HG02610 (cell line): Measurements from ENCODE around the gene CSMD2.

Experiments used
- ATAC-seq: cut with Tn5 transposase; IDR thresholded peaks from one replicate; pipeline ENCODE4 v1.9.1; 2021; ENCODE audit warnings: mild to moderate bottlenecking, moderate library complexity; ENCODE audit not compliant: unreplicated experiment

CSMD2 gene

DNA sequence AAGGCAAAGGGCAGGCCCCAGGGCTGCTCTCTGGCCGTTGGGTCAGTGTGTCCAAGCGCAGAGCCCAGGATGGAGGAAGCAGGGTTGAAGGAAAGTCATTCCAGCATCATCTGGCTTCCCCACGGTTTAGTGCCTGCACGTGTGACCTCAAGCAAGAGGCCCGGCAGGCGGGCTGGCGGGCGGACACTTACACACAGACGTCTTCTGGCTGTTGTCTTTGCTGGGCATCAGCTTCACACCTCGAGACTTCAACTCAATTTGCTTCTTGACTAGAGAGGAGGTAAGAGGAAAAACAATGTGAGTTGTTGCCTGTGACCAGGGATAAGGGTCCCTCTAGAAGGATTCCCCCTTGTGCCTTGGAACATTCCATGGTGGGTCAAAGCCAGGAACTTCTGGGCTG is 339.5 kb downstream of the CSMD2 start:
- no peak for ATAC-seq

DNA sequence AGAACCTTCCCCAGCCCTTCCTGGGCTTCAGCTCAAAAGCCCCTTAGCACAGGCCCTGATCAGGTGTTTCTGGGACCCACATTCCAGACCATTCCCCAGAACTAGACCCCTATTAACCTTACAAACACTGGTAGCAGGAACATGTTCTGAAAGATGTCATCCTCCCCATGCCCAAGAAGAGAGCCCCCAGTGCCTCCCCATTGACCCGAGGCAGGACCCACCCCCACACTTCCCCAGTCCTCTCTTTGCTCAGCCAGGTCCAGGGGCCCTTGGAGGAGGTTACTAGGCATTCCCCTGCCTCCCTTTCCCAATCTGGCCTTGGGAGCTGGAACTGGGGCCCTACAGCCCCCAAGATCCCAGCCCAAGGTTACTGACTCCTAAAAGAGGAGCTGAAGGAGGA is 340.1 kb downstream of the CSMD2 start:
- ATAC-seq: no peak

DNA sequence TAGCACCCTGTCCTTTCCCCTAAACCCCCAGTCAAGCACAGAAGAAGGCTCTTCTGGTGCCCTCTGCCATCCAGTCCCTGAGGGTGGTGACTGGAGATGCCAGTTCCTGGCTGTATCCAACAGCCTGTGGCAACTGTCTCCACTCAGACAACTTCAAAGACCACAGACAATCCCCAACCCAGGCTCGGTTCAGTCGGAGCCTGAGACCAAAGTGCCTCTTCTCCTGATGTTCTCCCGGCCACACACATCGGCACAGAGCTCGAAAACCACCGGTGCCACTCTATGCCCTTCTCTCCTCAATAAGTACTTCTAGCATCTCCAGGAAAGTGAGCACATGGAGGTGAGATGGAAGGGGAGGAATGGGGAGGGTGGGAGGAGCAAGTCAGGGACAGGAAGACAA is 340.7 kb downstream of the CSMD2 start:
- no peak for ATAC-seq

- no peak for ATAC-seq
These were observed 341.2 kb downstream of the CSMD2 start for GRCh38 chr1:33823830-33824229.

DNA sequence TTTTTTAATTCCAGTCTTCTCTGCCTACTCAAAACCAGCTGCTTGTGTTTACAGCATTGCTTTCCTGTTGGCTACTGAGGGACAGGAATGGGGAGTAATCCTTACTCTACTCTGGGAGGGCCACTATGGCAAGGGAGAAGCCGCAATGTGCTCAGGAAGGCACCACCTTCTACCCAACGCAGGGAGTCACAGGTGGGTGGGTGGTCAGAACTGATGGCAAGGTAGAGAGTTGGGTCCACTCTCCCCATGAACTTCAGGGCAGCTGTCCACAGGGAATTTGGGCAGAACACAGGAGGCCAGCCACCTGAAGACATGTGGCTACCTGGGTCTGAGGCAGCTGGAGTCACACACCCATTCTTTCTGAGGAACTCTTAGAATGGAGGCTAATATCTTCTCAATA is 341.6 kb downstream of the CSMD2 start:
- no peak for ATAC-seq

DNA sequence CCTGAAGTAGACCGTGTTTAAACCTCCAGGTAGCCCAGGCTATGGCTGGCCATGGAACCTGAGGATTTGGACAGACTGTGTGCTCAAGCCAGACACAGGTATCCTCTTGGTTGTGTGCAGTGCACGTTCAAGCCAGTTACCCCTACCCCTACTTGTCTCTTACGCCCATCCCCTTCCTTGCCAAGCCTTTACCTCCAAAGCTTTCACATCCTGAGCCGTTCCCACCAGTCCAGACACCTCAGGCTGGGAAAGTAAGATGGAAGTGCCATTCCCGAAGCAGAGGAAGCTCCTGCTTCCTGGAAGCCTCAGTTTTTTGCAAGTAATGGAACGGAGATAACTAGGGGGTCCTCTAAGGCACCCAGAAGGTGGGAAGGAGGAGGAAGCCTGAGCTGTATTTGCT is 342.6 kb downstream of the CSMD2 start:
- no peak for ATAC-seq

DNA sequence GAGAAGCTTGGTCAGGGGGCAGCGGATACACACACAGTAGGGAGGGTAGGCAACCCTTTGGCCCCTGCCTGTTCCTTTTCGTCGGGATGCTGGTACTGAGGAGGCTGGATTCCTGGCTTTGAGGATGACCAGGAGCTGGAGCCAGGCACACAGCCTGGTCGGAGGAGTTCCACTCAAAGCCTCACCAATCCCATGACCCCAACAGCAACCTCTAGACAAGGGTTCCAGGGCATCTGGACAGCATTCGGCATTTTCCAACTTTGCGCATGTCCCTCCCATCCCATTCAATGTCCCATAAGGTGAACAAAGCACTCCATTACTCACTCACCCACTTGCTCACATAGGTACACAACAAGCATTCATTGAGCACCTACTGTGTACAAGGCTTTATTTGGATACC is 343.7 kb downstream of the CSMD2 start:
- no peak for ATAC-seq

GRCh38 chr1:33820804-33821203 is 344.2 kb downstream of the CSMD2 start:
- ATAC-seq: no peak

DNA sequence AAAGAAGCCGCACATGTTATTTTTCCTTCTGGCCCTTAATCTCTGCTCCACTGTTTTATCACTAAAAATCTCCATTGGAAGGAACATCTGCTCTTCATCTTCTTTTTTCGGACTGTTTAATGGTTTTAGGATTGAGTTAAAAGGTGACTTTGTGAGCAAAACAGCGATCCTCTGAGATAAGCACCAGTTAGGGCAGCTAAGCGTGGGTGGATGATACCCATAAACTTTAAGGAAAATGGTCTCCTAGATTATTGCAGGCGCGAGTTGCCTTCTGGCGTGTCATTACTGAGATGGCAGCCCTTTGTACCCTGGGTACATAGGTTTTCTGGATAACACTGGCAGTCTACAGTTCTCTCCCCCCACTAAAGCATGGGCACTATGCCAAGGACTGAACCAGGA is 345.1 kb downstream of the CSMD2 start:
- ATAC-seq: no peak

GRCh38 chr1:33819290-33819912 is 345.6 kb downstream of the CSMD2 start:
- no peak for ATAC-seq

DNA sequence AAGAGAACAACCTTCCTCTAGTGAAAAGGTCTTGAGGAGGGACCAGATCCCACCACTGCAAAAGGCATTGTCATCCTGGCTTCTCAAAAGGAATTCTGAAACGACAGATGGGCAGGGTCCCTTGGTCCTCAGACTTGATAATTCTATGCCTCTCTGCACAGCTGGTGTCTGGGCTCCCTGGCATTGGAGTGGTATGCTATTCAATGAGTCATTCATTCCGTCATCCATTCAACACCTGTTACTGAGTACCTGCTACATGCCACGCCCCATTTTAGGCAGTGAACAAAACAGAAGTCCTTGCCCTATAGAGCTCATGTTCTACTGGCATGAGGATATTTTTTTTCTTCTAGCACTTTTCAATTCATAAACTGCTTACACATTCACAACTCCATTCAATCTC is 347.0 kb downstream of the CSMD2 start:
- no peak for ATAC-seq

DNA sequence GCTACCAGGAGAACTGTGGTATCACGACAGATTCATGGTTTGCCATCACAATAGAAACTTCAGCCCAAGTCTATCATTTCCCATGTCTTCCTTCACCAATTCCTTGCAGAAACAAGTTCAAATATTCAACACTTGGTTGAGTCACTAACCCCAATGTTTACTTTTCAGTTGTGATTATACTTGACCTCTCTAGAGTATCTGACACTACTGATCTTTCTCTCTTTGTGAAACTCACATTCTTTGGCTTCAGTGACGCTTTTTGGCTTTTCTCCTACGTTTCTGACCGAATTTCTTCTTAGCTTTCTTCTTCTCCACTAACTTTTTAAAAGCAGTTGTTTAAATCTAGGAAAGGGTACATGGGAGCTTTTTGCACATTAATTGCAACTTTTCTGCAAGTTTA is 350.0 kb downstream of the CSMD2 start:
- no peak for ATAC-seq

DNA sequence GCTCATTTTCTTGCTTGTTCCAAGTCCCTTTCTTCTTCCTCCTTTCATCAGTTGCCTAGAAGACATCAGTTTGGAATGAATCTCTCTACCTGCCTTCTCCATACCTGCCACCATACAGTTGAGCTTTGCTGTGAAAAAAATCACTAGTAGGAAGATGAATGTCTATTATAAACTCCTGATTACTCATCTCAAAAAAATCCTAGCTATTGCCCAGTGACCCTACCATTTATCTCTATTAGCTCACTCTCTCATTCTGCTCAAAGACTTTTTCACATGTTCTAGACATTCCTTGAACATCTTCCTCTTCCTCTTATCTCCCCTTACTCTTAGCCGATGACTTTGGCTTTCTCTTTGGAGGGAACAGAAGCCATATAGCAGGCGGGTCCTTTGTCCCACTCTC is 350.9 kb downstream of the CSMD2 start:
- no peak for ATAC-seq

GRCh38 chr1:33810571-33810970 is 354.5 kb downstream of the CSMD2 start:
- no peak for ATAC-seq

DNA sequence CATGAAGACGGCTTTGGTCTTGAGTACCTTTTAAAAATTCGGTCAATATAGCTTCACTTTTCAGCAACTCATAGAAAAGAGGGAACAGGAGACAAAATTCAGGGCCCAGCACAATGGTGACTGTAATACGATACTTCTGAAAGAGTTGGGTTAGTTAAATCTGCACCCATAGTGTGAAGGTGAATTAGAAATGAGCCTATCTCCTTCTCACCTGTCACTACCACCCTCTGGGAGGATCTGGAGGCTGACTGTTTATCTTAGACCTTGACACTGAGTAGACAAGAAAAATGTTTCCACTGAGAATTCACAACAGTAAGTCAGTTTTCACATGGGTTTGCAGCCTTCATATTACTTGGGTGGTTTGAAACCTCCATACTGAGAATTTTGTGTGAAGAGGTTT is 359.0 kb downstream of the CSMD2 start:
- ATAC-seq: no peak

- no peak for ATAC-seq
These were observed 362.8 kb downstream of the CSMD2 start for GRCh38 chr1:33802268-33802667.

GRCh38 chr1:33797849-33798248 is 367.2 kb downstream of the CSMD2 start:
- ATAC-seq: no peak

- no peak for ATAC-seq
These were observed 372.4 kb downstream of the CSMD2 start for GRCh38 chr1:33792651-33793050.

DNA sequence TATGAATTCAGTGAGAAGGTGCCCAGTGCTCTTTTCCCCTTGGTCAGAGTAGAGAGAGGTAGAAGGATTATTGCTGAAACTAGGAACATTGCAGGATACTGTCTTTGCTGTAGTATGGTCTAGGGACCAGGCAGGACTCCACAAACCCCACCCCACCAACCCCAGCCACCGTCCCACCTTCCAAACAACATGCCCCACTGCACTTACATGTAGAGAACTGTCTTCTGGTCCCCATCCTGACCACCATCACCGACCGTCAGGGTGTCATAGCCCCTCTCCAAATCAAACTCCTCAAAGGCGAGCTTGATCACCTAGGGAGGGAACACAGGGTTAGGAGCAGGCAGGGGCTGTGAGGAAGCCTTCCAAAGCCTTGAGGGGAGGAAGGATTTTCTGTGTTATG is 372.8 kb downstream of the CSMD2 start:
- no peak for ATAC-seq

DNA sequence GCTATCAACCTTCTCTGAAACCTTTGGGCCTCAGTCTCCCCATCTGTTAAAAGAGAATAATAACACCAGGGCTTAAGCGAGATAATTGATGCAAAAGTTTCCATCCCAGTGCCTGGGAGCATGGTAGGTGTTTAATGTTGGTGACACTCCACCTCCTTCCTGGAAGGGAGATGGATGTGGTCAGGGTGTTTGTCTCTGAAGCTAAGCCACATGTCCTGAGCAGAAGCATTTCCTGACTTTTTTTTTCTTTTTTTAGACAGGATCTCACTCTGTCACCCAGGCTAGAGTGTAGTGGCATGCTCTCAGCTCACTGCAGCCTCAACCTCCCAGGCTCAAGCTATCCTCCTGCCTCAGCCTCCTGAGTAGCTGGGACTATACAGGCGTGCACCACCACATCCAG is 373.8 kb downstream of the CSMD2 start:
- ATAC-seq: no peak

DNA sequence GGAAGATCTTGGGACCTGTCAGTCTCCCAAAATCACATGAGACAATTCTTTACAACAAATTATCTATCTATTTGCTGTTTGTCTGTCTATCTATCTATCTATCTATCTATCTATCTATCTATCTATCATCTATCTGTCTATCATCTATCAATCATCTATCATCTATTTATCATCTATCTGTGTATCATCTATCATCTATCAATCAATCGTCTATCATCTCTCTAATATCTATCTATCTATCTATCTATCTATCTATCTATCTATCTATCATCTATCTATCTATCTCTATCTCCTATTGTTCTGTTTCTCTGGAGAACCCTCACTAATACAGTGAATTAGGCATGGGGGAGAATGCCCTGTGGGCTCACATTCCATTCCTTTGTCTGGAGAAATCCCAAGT is 374.5 kb downstream of the CSMD2 start:
- no peak for ATAC-seq

GRCh38 chr1:33784876-33785275 is 380.2 kb downstream of the CSMD2 start:
- no peak for ATAC-seq

DNA sequence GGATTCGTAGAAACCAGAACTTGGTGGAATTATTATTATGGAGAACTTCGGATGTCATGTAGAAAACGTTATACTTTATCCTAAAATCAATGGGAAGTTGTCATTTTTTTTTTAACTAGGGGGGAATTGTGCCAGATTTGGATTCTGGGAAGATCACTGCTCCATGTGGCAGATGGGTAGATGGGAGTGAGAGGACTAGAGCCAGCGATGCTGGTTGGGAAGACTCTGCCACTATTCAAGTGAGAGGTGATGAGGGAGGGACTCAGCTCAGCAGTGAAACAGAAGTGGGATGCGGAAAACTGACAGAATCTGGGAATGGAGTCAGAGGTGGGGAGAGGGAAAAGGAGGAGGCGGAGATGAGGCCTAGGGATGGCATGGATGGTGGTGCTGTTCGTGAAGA is 382.3 kb downstream of the CSMD2 start:
- no peak for ATAC-seq

- no peak for ATAC-seq
These were observed 383.4 kb downstream of the CSMD2 start for GRCh38 chr1:33781652-33782051.
